ENCODE results near the gene HOXD12.
A peak's percentile ranks its signal among the peaks of the same experiment; 100 is the strongest.

The HOXD12 gene

GRCh38 chr2:176085861-176086771 lies 13.5 kb upstream of the HOXD12 start:
- Histone ChIP-seq H3K27me3 (ENCODE audit: control insufficient read depth in 5 of 5, insufficient read depth in 4 of 5, low read length in 5 of 5) (peaks cover 84 to 100% (median 96%) of the 10 kb centered on the region in 5 donors), H3K4me3 (ENCODE audit: low read depth in 1 of 5, low read length in 5 of 5) (peak overlapping the region in 1 of 5 donors; percentile 6), H3K27ac (ENCODE audit: low read depth, low read length) (no peak overlapping the region), H3K9ac (ENCODE audit: low read length in 5 of 5) (no peak overlapping the region), H3K36me3 (ENCODE audit: control insufficient read depth in 5 of 5, insufficient read depth in 5 of 5, low read length in 5 of 5) (no peaks in the 10 kb centered on the region), H3K9me3 (ENCODE audit: control insufficient read depth in 5 of 5, low read length in 5 of 5) (peaks cover 0 to 7% (median 0%) of the 10 kb centered on the region in 5 donors), H3K4me1 (ENCODE audit: control insufficient read depth in 5 of 5, insufficient read depth in 5 of 5, low read length in 5 of 5) (peaks cover 0 to 39% (median 25%) of the 10 kb centered on the region in 5 donors)

GRCh38 chr2:176087330-176088047 lies 12.1 kb upstream of the HOXD12 start:
- H3K9ac ChIP-seq (ENCODE audit: low read length in 5 of 5), result no peak overlapping the region
- no peaks in the 10 kb centered on the region for H3K36me3 ChIP-seq (ENCODE audit: control insufficient read depth in 5 of 5, insufficient read depth in 5 of 5, low read length in 5 of 5)
- H3K9me3 ChIP-seq (ENCODE audit: control insufficient read depth in 5 of 5, low read length in 5 of 5), result peaks cover 0 to 2% (median 0%) of the 10 kb centered on the region in 5 donors
- H3K4me3 ChIP-seq (ENCODE audit: low read depth in 1 of 5, low read length in 5 of 5), result peak overlapping the region in 3 of 5 donors; percentile 37 to 61 (median 47)
- peaks cover 86 to 99% (median 93%) of the 10 kb centered on the region in 5 donors for H3K27me3 ChIP-seq (ENCODE audit: control insufficient read depth in 5 of 5, insufficient read depth in 4 of 5, low read length in 5 of 5)
- H3K4me1 ChIP-seq (ENCODE audit: control insufficient read depth in 5 of 5, insufficient read depth in 5 of 5, low read length in 5 of 5), result peaks cover 2 to 41% (median 31%) of the 10 kb centered on the region in 5 donors
- no peak overlapping the region for H3K27ac ChIP-seq (ENCODE audit: low read depth, low read length)

GRCh38 chr2:176088048-176088936 lies 11.3 kb upstream of the HOXD12 start:
- H3K27me3 ChIP-seq (ENCODE audit: control insufficient read depth in 5 of 5, insufficient read depth in 4 of 5, low read length in 5 of 5), result peaks cover 81 to 96% (median 88%) of the 10 kb centered on the region in 5 donors
- peaks cover 2 to 43% (median 31%) of the 10 kb centered on the region in 5 donors for H3K4me1 ChIP-seq (ENCODE audit: control insufficient read depth in 5 of 5, insufficient read depth in 5 of 5, low read length in 5 of 5)
- no peaks in the 10 kb centered on the region for H3K36me3 ChIP-seq (ENCODE audit: control insufficient read depth in 5 of 5, insufficient read depth in 5 of 5, low read length in 5 of 5)
- peak overlapping the region; percentile 23 to 61 (median 47) for H3K4me3 ChIP-seq (ENCODE audit: low read depth in 1 of 5, low read length in 5 of 5)
- H3K9ac ChIP-seq (ENCODE audit: low read length in 5 of 5), result peak overlapping the region in 1 of 5 donors; percentile 13
- peaks cover 0 to 2% (median 0%) of the 10 kb centered on the region in 5 donors for H3K9me3 ChIP-seq (ENCODE audit: control insufficient read depth in 5 of 5, low read length in 5 of 5)
- H3K27ac ChIP-seq (ENCODE audit: low read depth, low read length), result no peak overlapping the region

GRCh38 chr2:176088937-176089842 lies 10.4 kb upstream of the HOXD12 start:
- Histone ChIP-seq H3K27ac (ENCODE audit: low read depth, low read length) (no peak overlapping the region), H3K9ac (ENCODE audit: low read length in 5 of 5) (no peak overlapping the region), H3K4me3 (ENCODE audit: low read depth in 1 of 5, low read length in 5 of 5) (no peak overlapping the region), H3K27me3 (ENCODE audit: control insufficient read depth in 5 of 5, insufficient read depth in 4 of 5, low read length in 5 of 5) (peaks cover 81 to 96% (median 88%) of the 10 kb centered on the region in 5 donors), H3K9me3 (ENCODE audit: control insufficient read depth in 5 of 5, low read length in 5 of 5) (peaks cover 0 to 2% (median 0%) of the 10 kb centered on the region in 5 donors), H3K4me1 (ENCODE audit: control insufficient read depth in 5 of 5, insufficient read depth in 5 of 5, low read length in 5 of 5) (peaks cover 2 to 44% (median 34%) of the 10 kb centered on the region in 5 donors), H3K36me3 (ENCODE audit: control insufficient read depth in 5 of 5, insufficient read depth in 5 of 5, low read length in 5 of 5) (no peaks in the 10 kb centered on the region)

GRCh38 chr2:176089843-176090395 lies 9.7 kb upstream of the HOXD12 start:
- H3K27ac ChIP-seq (ENCODE audit: low read depth, low read length), result no peak overlapping the region
- peaks cover 81 to 96% (median 87%) of the 10 kb centered on the region in 5 donors for H3K27me3 ChIP-seq (ENCODE audit: control insufficient read depth in 5 of 5, insufficient read depth in 4 of 5, low read length in 5 of 5)
- no peaks in the 10 kb centered on the region for H3K36me3 ChIP-seq (ENCODE audit: control insufficient read depth in 5 of 5, insufficient read depth in 5 of 5, low read length in 5 of 5)
- H3K4me1 ChIP-seq (ENCODE audit: control insufficient read depth in 5 of 5, insufficient read depth in 5 of 5, low read length in 5 of 5), result peaks cover 2 to 42% (median 32%) of the 10 kb centered on the region in 5 donors
- H3K4me3 ChIP-seq (ENCODE audit: low read depth in 1 of 5, low read length in 5 of 5), result no peak overlapping the region
- H3K9me3 ChIP-seq (ENCODE audit: control insufficient read depth in 5 of 5, low read length in 5 of 5), result peaks cover 0 to 2% (median 0%) of the 10 kb centered on the region in 5 donors
- no peak overlapping the region for H3K9ac ChIP-seq (ENCODE audit: low read length in 5 of 5)

GRCh38 chr2:176090862-176091261 lies 8.7 kb upstream of the HOXD12 start:
- H3K27ac ChIP-seq (ENCODE audit: low read depth, low read length), result no peak overlapping the region
- H3K9ac ChIP-seq (ENCODE audit: low read length in 5 of 5), result no peak overlapping the region
- H3K4me1 ChIP-seq (ENCODE audit: control insufficient read depth in 5 of 5, insufficient read depth in 5 of 5, low read length in 5 of 5), result peaks cover 2 to 33% (median 27%) of the 10 kb centered on the region in 5 donors
- no peaks in the 10 kb centered on the region for H3K36me3 ChIP-seq (ENCODE audit: control insufficient read depth in 5 of 5, insufficient read depth in 5 of 5, low read length in 5 of 5)
- peaks cover 0 to 2% (median 0%) of the 10 kb centered on the region in 5 donors for H3K9me3 ChIP-seq (ENCODE audit: control insufficient read depth in 5 of 5, low read length in 5 of 5)
- H3K4me3 ChIP-seq (ENCODE audit: low read depth in 1 of 5, low read length in 5 of 5), result no peak overlapping the region
- peaks cover 79 to 96% (median 86%) of the 10 kb centered on the region in 5 donors for H3K27me3 ChIP-seq (ENCODE audit: control insufficient read depth in 5 of 5, insufficient read depth in 4 of 5, low read length in 5 of 5)

- Histone ChIP-seq H3K4me1 (ENCODE audit: control insufficient read depth in 5 of 5, insufficient read depth in 5 of 5, low read length in 5 of 5) (peaks cover 2 to 30% (median 25%) of the 10 kb centered on the region in 5 donors), H3K27ac (ENCODE audit: low read depth, low read length) (no peak overlapping the region), H3K9ac (ENCODE audit: low read length in 5 of 5) (no peak overlapping the region), H3K36me3 (ENCODE audit: control insufficient read depth in 5 of 5, insufficient read depth in 5 of 5, low read length in 5 of 5) (no peaks in the 10 kb centered on the region), H3K4me3 (ENCODE audit: low read depth in 1 of 5, low read length in 5 of 5) (no peak overlapping the region), H3K9me3 (ENCODE audit: control insufficient read depth in 5 of 5, low read length in 5 of 5) (peaks cover 0 to 2% (median 0%) of the 10 kb centered on the region in 5 donors), H3K27me3 (ENCODE audit: control insufficient read depth in 5 of 5, insufficient read depth in 4 of 5, low read length in 5 of 5) (peaks cover 77 to 95% (median 83%) of the 10 kb centered on the region in 5 donors)
Measured at GRCh38 chr2:176091329-176092258, 8.0 kb upstream of the HOXD12 start.
